ENCODE measurements around the gene OR3A2.
"Not testable (repeated sequence)": the region's sequence is repeated elsewhere in the genome, so short reads cannot be mapped to it uniquely, and the experiment has no call there.

The OR3A2 gene

DNA sequence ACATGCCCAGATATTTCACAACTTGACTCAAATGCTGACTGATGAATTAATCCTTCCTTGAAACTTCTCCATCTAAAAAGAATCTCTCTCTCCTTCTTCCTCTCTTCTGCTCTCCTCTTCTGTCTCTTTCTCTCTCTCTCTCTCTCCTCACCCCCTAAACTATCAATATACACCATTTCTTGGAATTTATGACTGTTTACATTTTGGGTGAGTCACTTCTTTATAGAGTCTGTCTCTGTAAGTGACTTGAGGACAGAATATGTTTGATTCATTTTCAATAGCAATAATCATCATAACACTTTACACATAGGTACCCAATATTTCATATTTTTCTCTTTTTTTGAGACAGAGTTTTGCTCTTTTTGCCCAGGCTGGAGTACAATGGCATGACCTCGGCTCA, 103.2 kb downstream of the OR3A2 start:
- DNase-seq = no peak

DNA sequence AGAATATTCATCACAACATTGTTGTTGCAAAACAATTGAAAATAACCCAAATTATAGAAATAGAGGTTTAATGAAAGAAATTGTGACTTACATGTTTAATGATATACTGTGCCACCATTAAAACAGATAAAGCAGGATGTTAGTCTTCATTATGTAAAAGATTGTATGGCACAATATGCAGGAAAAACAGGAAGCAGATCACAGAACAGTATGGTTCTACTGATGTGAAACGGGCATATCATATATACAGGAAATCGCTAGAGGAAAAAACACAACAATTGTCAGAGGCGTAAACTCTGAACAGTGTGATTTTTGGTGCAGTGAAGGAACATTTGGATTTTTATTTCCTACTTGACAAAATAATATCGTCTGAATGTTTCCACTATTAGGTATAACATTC, 110.0 kb downstream of the OR3A2 start:
- DNase-seq = no peak

DNA sequence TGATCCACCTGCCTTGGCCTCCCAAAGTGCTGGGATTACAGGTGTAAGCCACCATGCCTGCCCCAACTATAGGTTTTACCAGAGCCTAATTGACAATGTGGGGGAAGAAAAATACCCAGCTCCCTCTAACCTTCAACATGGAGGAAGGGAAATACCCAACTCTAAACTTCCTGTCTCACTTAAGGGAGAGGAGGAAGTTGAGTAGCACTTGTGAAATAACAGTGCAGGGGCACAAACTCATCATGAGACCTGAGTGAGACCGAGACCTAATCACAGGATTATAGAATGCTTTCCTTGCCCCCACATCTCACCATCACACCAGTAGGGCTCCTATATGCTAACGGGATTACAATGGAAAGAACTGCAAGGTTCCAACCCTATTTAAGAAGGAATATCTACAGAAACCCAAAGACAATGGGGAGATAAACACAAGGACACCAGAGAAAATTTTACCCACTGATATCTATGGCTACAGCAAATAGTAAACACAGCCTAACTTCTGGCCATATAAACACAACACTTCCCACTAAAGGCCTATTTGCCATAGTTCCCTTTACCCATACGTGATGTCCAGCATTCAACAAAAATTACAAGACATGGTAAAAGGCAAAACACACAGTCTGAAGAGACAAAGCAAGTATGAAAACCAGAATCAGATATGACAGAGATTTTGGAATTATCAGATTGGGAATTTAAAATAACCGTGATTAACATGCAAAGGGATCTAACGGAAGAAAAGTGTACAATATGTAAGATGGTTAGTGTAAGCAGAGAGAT, 114.8 kb downstream of the OR3A2 start:
- no peak for DNase-seq

DNA sequence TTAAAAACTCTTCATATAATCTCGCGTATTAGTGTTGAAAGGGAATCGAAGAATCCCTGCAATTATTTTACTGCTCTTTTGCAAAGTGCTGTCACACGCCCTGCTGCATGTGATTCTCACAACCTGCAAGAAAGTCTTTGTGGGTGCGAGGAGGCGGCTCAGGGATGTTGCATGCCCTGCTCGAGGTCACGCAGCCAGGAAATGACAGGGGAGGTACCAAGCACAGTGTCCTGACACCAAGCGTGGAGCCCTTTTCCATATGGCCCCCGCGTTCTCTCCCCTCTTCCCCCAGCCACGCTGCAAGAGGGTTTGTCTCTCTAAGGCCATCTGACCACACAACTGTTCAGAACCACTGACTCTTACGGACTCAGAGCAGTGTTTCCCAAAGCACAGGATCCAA, 125.5 kb downstream of the OR3A2 start:
- no peak for DNase-seq

DNA sequence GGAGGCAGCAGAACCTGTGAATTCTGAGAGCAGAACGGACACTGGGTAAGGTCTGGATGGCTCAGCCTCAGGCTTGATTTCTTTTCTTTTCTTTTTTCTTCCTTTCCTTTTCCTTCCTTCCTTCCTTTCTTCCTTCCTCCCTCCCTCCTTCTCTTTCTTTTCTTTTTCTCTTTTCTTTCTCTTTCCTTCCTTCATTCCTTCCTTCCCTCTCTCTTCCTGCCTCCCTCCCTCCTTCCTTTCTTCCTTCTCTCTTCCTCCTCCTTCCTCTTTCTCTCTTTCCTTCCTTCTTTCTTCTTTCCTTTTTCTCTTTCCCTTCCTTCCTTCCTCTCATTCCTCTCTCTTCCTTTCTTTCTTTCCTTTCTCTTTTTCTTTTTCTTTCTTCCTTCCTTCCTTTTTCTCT, 125.9 kb downstream of the OR3A2 start:
- DNase-seq = no peak

DNA sequence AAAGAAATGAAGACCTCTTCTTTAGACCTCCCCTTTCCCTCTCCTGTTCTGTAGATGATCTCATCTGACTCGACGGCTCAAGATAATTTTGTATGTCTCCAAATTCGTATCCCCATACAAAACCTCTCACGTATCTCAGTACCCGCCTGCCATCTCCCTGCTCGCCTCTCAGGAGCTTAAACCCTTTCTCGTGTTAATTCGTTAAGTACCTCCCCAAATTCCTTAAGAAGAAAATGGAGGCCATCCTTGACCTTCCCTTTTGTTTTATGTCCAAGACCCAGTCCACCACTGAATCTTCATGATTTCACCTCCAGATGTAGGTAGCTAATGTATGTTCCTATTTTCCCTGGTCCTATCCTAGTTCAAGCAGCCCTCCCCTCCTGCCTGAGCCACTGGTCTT, 129.5 kb downstream of the OR3A2 start:
- no peak for DNase-seq

DNA sequence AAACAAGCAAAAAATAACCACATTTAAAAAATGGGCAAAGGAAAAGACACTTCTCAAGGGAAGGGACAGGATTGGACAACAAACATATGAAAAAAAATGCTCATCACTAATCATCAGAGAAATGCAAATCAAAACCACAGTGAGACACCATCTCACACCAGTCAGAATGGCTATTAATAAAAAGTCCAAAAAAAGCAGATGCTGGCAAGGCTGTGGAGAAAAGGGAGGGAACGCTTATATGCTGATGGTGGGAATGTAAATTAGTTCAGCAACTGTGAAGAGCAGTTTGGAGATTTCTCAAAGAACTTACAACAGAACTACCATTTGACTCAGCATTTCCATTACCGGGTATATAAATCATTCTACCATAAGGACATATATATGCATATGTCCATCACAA, 137.1 kb downstream of the OR3A2 start:
- DNase-seq = not testable (repeated sequence)

DNA sequence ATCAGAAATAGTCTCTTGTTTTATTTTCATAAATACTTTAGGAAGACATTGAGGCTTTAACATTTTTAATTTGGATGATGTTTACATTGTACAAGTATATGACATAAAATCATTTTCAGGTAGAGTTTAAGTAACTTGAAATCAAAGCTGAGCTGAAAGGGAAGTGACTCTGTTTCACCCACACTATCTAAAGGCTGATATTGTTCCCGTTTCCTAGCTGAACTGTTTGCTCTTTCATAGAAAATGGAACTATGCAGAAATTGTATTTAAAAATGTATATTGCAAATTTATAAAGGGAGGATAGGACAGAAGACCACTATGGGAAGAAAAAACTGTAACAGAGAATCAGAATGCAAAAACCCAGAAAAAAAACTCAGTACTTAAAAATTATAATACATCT, 141.3 kb downstream of the OR3A2 start:
- not testable (repeated sequence) for DNase-seq

DNA sequence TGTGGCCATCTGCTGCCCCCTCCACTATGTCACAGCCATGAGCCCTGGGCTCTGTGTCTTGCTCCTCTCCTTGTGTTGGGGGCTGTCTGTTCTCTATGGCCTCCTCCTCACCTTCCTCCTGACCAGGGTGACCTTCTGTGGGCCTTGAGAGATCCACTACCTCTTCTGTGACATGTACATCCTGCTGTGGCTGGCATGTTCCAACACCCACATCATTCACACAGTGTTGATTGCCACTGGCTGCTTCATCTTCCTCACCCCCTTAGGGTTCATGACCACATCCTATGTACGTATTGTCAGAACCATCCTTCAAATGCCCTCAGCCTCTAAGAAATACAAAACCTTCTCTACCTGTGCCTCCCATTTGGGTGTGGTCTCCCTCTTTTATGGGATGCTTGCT, 145.1 kb downstream of the OR3A2 start:
- not testable (repeated sequence) for DNase-seq

DNA sequence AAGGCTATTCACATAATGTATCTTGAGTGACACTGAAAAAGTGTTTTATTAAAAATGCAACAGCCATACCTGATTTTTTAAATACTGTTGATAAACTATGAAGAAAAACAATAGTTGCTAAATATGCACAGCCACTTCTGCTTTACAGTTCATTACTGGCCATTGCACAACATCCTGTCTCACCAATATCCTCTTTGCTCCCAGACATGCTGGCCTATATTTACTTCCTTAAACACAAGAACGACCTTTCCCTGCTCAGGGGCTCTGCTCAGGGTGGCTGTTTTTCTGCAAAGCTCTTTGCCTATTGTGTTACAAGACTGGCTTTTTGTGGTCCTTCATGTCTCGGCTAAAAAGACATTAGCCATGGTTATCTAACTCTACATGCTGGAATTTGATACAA, 147.4 kb downstream of the OR3A2 start:
- DNase-seq = not testable (repeated sequence)

DNA sequence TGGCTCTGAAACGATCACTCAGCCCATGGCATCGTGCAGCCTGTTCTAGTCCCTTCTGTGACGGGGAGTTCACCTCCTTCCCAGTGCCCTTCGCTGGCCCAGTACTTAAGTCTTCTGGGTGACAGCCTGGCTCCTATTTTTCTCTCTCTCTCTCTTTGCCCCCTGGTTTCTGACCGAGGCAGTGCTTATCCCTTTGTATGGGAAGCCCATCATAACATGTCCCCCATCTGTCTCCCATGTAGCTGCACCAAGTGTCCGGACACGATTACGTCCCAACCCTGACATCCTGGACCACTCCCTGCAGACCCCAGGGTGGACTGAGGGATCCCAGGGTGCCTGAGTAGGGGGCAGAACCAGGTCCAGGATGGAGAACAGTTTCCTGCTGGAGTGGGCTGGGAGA, 153.8 kb downstream of the OR3A2 start:
- not testable (repeated sequence) for DNase-seq

Measured in stimulated activated CD4-positive, alpha-beta T cell treated with anti-CD3 and anti-CD28 coated beads, Interleukin-12 subunit alpha, Interleukin-12 subunit beta, amount 100 ng/mL, for 4 hours (primary cell).